Sigmoid colon (tissue), 7 donors: Measurements from ENCODE around the gene RPLP2. TPM values are rescaled to one million over a fixed set of nuclear protein-coding genes. Genes with fewer than 3 reads are reported as not detected.

ENCODE experiments used
- DNase-seq: peaks from one replicate; pipeline ENCODE4 v3.0.0-alpha.2; 2019
- H3K27ac ChIP-seq, 4 donors: fragments of 200-600 bp; sonication (generic); one replicate each; pipeline ENCODE4 v1.5.1; 2016 to 2019; ENCODE audit warnings: mild to moderate bottlenecking in 1 of 4
- H3K27me3 ChIP-seq, 3 donors: fragments of 200-600 bp; sonication (generic); one replicate each; pipeline ENCODE4 v1.5.1; 2019; ENCODE audit warnings: mild to moderate bottlenecking in 1 of 3
- H3K36me3 ChIP-seq, 4 donors: fragments of 200-600 bp; sonication (generic); one replicate each; pipeline ENCODE4 v1.5.1; 2016 to 2019
- H3K4me1 ChIP-seq, 4 donors: fragments of 200-600 bp; sonication (generic); one replicate each; pipeline ENCODE4 v1.5.1; 2017 to 2019
- H3K4me3 ChIP-seq, 4 donors: fragments of 200-600 bp; sonication (generic); one replicate each; pipeline ENCODE4 v1.5.1; 2017 to 2019; ENCODE audit warnings: mild to moderate bottlenecking in 2 of 4, moderate library complexity in 1 of 4
- H3K9me3 ChIP-seq, 4 donors: fragments of 200-600 bp in 3 of 4; sonication (generic) in 3 of 4; one replicate each; pipeline versions ENCODE4 v1.5.1 to v1.6.1; 2013 to 2019
- EP300 ChIP-seq, 4 donors: sonication (generic); formaldehyde crosslinking; IDR thresholded peaks; one replicate each; pipeline ENCODE4 v1.6.1; 2017; ENCODE audit warnings: antibody characterized with exemption in 4 of 4
- POLR2A ChIP-seq, 2 donors: fragments of 450-650 bp; IDR thresholded peaks; one replicate each; pipeline ENCODE4 v1.6.1; 2016; ENCODE audit warnings: antibody characterized with exemption in 2 of 2, mild to moderate bottlenecking in 2 of 2, moderate library complexity in 2 of 2
- POLR2AphosphoS5 ChIP-seq, 4 donors: sonication (generic); formaldehyde crosslinking; IDR thresholded peaks; one replicate each; pipeline ENCODE4 v1.6.1; 2017; ENCODE audit warnings: antibody characterized with exemption in 4 of 4
- WGBS, 2 donors: extraction: QIAGEN DNeasy Blood & Tissue Kit; methylation state at CpG; one replicate each; pipeline ENCODE4 v1.1.7; 2013; 5-methylcytosine and 5-hydroxymethylcytosine counted together
- intact Hi-C: fragments of 100-400 bp; cut with DNase I; formaldehyde crosslinking; loops from one replicate; pipeline ENCODE4 v1.15.1; 2023
- polyA plus RNA-seq, 3 donors: library from polyadenylated mRNA; stranded (reverse); fragments of 200-250 nt; gene quantifications; one replicate each; pipeline ENCODE4 v1.2.3, GENCODE V29; 2013
- total RNA-seq, 4 donors: library from RNA; depleted of rRNA; stranded (reverse); fragments of >200 nt; gene quantifications; one replicate each; pipeline ENCODE4 v1.1.0, GENCODE V29; 2016
- TF ChIP-seq, protein P1 (sequence below), 4 experiments: fragments of 450-650 bp in 3 of 4; fragments of 200-600 bp in 1 of 4; IDR thresholded peaks; one replicate each; pipeline ENCODE4 v1.5.1; 2016 to 2019; ENCODE audit warnings: antibody characterized with exemption in 4 of 4, mild to moderate bottlenecking in 3 of 4, moderate library complexity in 2 of 4
- donor health status: healthy with polysubstance abuse.
- donor health status: Bipolar disorder and iron deficiency.
- donor health status: healthy.

Gene RPLP2
- total and polyA plus RNA-seq, 7 donors = 405 to 2,533 (median 632) TPM

- Histone ChIP-seq H3K27ac (peak overlapping the region; percentile 84 to 93 (median 90)), H3K9me3 (no peaks in the 10 kb centered on the region), H3K27me3 (peaks cover 2 to 15% (median 3%) of the 10 kb centered on the region in 3 donors), H3K36me3 (peaks cover 0 to 21% (median 3%) of the 10 kb centered on the region in 4 donors), H3K4me3 (peak overlapping the region; percentile 49 to 65 (median 56)), H3K4me1 (peaks cover 0 to 38% (median 32%) of the 10 kb centered on the region in 4 donors)
- intact Hi-C loops = loop anchor here (5.0 kb wide), 2 partner anchors 48 to 98 kb away; partner anchors contain the start of genes DEAF1, TALDO1 and TMEM80
- WGBS, 2 donors = 25 to 59% methylated on average over 38 of the region's 38 CpGs
- TF ChIP-seq POLR2AphosphoS5 (IDR thresholded peaks at IDR 0.05) = no peak
- no peak for TF ChIP-seq EP300 (IDR thresholded peaks at IDR 0.05)
- TF ChIP-seq POLR2A (IDR thresholded peaks at IDR 0.05) = no peak
- TF ChIP-seq, protein P1, sequence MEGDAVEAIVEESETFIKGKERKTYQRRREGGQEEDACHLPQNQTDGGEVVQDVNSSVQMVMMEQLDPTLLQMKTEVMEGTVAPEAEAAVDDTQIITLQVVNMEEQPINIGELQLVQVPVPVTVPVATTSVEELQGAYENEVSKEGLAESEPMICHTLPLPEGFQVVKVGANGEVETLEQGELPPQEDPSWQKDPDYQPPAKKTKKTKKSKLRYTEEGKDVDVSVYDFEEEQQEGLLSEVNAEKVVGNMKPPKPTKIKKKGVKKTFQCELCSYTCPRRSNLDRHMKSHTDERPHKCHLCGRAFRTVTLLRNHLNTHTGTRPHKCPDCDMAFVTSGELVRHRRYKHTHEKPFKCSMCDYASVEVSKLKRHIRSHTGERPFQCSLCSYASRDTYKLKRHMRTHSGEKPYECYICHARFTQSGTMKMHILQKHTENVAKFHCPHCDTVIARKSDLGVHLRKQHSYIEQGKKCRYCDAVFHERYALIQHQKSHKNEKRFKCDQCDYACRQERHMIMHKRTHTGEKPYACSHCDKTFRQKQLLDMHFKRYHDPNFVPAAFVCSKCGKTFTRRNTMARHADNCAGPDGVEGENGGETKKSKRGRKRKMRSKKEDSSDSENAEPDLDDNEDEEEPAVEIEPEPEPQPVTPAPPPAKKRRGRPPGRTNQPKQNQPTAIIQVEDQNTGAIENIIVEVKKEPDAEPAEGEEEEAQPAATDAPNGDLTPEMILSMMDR (IDR thresholded peaks at IDR 0.05) = no peak
- DNase-seq = no peak
Observed at GRCh38 chr11:794766-795633, 14.8 kb upstream of the RPLP2 start.

GRCh38 chr11:795634-796564 is 13.9 kb upstream of the RPLP2 start:
- peaks cover 0 to 29% (median 3%) of the 10 kb centered on the region in 4 donors for H3K36me3 ChIP-seq
- no peaks in the 10 kb centered on the region for H3K9me3 ChIP-seq
- H3K27me3 ChIP-seq = peaks cover 0 to 6% (median 0%) of the 10 kb centered on the region in 3 donors
- 1 to 5% methylated on average over 26 of the region's 26 CpGs for WGBS, 2 donors
- peak overlapping the region; percentile 49 to 65 (median 56) for H3K4me3 ChIP-seq
- intact Hi-C loops = loop anchor here (2.0 to 5.0 kb wide), 3 partner anchors 47 to 99 kb away; partner anchors contain the start of genes DEAF1, POLR2L, TALDO1 and TMEM80
- H3K27ac ChIP-seq = peak overlapping the region; percentile 84 to 93 (median 90)
- H3K4me1 ChIP-seq = peaks cover 0 to 38% (median 31%) of the 10 kb centered on the region in 4 donors
- peak; percentile 91 for DNase-seq
- TF ChIP-seq POLR2AphosphoS5 (IDR thresholded peaks at IDR 0.05) (peak; percentile 55 to 80 (median 66)), EP300 (IDR thresholded peaks at IDR 0.05) (no peak), POLR2A (IDR thresholded peaks at IDR 0.05) (peak in 1 of 2 donors; percentile 24)

DNA sequence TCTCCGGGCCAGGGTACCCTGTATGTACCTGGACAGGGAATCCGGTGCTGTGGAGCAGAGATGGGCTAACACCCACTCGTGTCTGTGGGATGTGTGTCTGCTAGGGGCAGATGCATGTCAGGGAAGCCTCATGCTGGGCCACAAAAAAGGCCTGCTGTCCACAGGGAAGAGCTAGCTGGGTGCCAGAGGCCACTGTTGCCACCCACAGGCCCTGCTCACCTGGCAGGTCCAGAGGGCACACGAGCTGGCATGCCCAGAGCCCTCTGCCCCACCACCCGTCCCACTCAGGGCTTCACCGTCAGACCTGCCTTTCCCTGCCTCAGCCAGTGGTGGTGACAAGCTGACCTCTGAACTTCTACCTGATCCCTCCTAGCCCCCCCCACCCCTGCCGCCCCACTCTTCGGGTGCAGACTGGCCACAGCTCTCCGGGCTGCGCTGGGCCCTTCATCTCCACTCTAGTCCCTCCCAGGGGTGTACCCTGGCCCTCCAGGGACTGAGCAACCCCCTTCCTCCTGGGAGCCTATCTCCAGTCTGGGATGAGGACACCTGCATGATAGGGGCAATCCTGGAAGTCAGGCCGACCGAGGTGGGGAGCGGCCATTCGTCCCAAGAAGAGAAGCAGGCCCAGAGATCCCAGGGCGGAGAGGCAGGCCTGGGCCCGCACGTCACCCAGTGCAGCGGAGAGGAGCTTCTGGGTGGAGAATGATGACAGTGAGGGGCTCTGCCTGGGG is 13.0 kb upstream of the RPLP2 start:
- H3K9me3 ChIP-seq = no peaks in the 10 kb centered on the region
- H3K27me3 ChIP-seq = no peaks in the 10 kb centered on the region
- 7 to 19% methylated on average over 18 of the region's 18 CpGs for WGBS, 2 donors
- no peak for TF ChIP-seq EP300 (IDR thresholded peaks at IDR 0.05)
- H3K36me3 ChIP-seq = peaks cover 0 to 34% (median 3%) of the 10 kb centered on the region in 4 donors
- intact Hi-C loops = loop anchor here (1.0 to 5.0 kb wide), 4 partner anchors 13 to 99 kb away; partner anchors contain the start of genes DEAF1, POLR2L, RPLP2 and TALDO1
- DNase-seq = no peak
- peak overlapping the region; percentile 49 to 65 (median 56) for H3K4me3 ChIP-seq
- peaks cover 0 to 38% (median 31%) of the 10 kb centered on the region in 4 donors for H3K4me1 ChIP-seq
- H3K27ac ChIP-seq = peak overlapping the region; percentile 84 to 93 (median 90)

DNA sequence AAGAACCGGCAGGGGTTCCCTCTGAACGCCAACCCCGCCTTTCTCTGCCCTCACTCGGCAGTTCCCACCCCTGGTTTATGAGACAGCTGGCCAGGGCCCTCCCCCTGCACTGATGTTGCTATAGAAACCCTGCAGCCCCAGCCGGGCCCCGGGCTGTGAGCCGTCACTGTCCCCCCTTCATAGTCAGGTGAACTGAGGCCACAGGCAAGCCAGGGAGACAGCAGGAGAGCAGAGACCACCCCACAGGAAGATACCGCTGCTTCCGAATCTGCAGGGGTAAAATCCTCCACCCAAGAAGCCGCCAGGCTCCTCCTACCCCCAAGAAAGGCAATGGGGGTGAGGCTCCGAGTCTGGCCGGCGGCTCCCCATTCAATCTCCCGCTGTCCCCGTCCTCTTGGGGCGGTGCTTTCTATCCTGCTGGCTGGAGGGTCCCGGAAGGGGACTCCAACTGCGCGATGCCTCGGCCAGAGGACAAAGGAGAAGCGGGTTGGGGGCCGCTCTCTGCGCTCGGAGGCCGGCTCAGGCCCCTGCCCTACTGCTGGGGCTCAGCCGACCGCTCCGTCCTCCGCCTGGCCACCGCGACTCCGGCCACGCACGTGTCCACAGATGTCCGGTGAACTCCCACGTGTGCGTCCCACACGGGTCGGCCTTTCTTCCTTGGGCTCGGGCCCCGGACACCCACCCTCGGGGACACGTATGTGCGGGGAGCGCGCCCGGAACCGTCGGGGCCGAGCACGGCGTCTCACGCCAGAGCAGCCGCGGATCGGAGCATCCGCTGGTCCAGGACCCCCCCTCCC is 12.3 kb upstream of the RPLP2 start:
- WGBS, 2 donors = 0% methylated on average over 57 of the region's 57 CpGs
- TF ChIP-seq EP300 (IDR thresholded peaks at IDR 0.05) = no peak
- TF ChIP-seq POLR2A (IDR thresholded peaks at IDR 0.05) = no peak
- TF ChIP-seq, protein P1 (IDR thresholded peaks at IDR 0.05) = peak in 1 of 4 experiments; percentile 6
- peak in 3 of 4 donors; percentile 15 to 41 (median 38) for TF ChIP-seq POLR2AphosphoS5 (IDR thresholded peaks at IDR 0.05)
- H3K4me3 ChIP-seq = peak overlapping the region; percentile 49 to 65 (median 56)
- no peaks in the 10 kb centered on the region for H3K27me3 ChIP-seq
- intact Hi-C loops = loop anchor here (1.0 to 5.0 kb wide), 4 partner anchors 12 to 100 kb away; partner anchors contain the start of genes DEAF1, POLR2L, RPLP2 and TALDO1
- no peaks in the 10 kb centered on the region for H3K9me3 ChIP-seq
- peaks cover 0 to 34% (median 3%) of the 10 kb centered on the region in 4 donors for H3K36me3 ChIP-seq
- peaks cover 0 to 38% (median 31%) of the 10 kb centered on the region in 4 donors for H3K4me1 ChIP-seq
- H3K27ac ChIP-seq = peak overlapping the region; percentile 84 to 93 (median 90)
- DNase-seq = peak; percentile 89
